HG02938 (cell line): ENCODE measurements around the gene AMBRA1.

Experiments
- ATAC-seq: cut with Tn5 transposase; IDR thresholded peaks from one replicate; pipeline ENCODE4 v1.9.1; 2021; ENCODE audit warnings: mild to moderate bottlenecking, moderate library complexity; ENCODE audit not compliant: unreplicated experiment

Gene AMBRA1

DNA sequence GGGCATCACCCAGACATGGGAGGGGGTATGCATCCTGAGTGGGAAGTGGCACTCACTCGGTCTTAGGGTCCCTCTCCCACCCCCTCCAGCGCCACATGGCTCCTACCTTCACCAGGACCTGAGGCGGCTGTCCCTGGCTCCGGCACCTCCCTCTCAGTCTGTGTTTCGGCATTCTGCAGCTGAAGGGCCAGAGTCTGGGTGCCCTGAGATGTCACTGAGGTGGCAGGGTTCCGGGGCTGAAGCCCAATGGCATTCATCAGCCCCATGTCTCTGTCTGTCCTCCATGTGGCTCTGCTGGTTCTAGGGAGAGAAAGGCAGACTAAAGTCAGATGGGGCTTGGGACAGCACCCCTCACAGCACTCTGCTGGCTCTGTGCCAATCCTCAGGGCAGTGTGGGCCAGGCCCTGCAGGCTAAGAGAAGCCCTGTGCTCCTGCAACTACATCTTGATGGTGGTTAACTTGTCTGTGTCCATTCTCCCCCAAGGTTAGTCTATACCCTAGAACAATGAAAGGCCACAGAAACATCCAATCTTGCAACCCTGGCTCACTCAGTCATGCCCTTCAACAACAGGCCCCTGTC lies 185.3 kb downstream of the AMBRA1 start:
- ATAC-seq: no peak

DNA sequence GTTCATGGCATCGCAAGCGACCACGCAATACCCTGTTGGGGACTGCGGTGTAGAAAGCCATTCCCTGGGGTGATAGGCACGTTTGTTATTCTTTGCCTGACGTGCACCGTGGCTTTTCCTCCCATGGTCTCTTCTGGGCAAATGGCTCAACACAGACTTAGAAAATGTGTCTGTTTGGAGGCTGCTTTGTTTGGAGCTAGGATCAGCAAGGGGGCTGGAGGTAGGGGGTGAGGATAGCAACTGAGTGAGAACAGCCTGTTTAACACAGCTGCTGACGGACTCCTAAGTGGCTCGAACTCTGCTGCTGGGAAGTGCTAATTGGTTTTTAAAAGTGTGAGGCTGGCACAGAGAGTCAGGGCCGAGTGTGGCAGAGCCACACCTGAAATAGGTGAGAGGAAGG lies 186.2 kb downstream of the AMBRA1 start:
- no peak for ATAC-seq

DNA sequence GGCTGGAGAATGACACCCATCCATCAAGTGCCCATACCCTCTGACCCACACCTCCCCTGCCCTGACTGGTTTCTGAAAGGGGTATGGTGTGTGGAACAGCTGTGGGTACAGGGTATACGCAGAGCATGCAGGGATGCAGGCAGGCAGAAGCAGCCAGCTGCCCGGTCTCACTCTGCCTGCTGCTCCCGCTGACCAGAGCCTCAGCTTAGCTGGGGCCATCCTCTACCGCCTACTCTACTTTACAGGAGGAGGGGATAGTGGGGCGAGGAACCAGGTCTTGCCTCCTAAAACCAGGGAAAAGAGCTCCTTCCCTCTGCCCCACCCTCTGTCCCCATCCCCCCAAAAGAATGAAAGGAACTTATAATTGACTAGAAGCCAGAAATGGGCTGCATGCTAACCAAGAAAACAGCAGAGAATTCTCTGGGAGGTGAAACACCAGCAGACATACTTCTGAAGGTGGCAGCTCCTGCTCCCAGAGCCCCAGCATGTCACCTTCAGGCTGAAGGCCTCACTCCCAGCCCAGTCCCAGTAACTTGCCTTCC lies 189.3 kb downstream of the AMBRA1 start:
- ATAC-seq: no peak

DNA sequence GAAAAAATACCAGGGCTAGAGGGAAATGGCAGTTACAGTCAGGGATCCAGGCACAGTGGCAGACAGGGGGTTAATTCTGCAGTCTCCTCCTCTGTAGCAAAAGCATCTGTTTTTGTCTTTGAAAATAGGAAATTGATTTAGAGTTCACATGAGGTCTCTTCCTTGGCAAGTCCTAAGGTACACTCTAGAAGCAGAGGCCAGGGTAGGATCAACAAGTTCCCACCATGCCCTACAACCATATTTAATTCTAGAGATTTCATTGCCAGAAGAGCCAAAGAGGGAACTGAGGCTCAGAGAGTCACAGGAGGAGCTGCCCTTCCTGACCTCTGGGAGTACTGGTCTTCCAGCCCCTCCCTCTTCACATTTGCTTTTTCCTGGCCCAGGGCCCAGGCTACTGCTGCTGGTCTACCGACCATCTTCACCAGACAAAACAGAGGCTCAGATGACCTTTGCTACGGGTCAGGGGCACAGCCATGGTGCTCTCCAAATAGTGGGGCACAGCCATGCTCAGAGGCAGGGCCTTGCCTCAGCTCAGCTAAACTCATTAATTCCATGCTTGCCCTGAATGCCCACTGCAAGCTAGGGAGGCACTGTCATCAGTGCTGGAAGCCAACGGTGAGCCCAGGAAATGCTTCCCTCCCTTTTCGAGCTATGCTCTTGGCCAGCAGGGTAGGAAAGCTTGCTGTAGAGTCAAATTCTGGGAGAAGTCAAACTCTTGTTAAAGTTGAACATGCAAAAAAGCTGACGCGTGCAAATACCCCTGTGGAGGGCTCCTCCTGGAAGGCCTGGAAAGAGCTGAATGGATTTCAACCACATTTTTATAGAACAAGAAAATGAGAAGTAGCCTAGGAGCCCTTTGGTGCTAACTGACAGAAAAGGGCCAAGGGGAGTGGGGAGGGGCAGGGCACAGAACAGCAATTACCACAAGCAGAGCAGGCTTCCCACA lies 190.6 kb downstream of the AMBRA1 start:
- no peak for ATAC-seq

DNA sequence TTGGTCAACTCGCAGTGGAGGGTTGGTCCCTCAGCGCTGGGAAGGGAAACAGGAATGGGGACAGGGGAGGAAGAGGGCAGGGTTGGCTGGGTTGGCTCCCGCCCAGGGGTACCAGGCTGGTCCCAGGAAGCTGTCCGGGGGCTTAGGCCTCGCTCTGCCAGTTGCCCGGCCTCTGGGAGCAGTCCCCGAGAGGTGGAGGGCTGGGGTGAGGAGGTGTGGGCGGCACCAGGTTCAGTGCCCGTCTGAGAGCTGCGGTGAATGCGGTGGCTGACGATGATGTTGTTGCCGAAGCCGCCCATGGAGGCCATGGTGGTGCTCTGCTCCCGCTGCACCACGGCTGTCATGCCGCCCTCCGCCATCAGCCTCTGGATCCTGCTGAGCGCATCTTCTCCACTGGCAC lies 196.3 kb downstream of the AMBRA1 start:
- no peak for ATAC-seq

DNA sequence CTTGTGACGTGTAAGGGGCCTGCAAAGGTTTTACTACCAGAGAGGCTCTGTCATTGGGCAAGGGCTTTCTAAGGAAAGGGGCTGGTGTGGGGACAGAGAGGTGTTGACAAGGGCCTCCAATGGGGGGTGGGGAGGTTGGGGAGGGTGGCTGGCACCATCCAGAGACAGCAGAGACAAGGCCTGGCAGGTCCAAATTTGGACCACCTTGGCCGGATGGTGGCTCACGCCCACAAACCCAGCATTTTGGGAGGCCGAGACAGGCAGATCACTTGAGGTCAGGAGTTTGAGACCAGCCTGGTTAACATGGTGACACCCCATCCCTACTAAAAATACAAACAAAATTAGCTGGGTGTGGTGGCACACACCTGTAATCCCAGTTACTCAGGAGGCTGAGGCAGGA lies 200.1 kb downstream of the AMBRA1 start:
- no peak for ATAC-seq

DNA sequence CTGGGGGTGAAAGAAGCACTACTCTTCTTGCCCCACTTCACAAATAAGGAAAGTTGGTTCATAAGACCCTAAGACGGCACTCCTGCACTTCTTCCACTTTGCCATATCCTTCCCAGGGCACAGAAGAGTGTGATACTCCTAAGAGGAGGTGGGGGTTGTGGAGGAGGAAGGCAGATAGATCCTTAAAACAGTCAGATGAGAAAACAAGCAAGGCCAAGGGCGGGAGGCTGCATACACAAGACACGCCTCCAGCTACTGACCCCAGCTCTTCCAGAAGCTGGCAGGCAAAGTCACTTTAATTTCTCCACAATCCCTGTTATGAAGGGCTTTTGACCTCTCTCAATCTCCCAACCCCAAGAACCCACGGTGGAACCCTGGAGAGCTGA lies 200.6 kb downstream of the AMBRA1 start:
- no peak for ATAC-seq

DNA sequence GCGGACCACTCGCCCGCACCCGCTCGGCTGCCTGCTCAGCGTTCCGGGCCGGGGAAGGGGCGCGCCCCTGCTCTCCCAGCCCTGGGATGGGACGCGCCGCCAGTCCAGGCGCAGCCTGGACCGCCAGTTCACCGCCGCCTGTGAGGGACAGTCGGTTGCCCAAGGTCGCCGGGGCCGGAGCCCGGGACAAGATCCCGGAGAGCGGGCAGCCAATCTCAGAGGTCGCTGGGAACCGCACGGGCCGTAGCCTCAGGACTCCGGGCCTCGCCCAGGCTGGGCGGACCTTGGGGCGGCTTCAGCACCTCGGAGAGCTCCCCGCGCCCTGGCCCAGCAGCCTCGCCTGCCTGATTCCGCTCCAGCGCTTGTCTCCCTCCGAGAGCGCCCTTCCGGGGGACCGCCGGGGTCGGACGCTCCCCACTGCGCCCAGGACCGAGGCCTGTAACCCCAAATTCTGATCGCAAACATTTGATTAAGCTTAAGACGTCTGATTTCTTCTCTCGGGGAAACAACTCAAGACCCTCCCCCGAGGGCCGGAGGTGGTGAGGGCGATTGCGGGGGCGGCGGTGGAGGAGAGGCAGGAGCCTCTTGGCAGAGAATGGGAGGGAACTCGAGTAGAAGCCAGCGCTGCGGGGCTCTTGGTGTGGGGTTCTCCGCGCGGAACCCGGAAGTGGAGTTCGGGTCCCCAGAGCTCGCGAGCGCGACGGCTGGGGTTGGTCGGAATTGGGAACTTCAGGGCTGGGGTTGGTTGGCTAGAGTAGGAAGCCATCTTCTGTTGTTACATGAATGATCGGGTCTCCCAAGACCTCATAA lies 201.2 kb downstream of the AMBRA1 start:
- ATAC-seq: peak; percentile 53

DNA sequence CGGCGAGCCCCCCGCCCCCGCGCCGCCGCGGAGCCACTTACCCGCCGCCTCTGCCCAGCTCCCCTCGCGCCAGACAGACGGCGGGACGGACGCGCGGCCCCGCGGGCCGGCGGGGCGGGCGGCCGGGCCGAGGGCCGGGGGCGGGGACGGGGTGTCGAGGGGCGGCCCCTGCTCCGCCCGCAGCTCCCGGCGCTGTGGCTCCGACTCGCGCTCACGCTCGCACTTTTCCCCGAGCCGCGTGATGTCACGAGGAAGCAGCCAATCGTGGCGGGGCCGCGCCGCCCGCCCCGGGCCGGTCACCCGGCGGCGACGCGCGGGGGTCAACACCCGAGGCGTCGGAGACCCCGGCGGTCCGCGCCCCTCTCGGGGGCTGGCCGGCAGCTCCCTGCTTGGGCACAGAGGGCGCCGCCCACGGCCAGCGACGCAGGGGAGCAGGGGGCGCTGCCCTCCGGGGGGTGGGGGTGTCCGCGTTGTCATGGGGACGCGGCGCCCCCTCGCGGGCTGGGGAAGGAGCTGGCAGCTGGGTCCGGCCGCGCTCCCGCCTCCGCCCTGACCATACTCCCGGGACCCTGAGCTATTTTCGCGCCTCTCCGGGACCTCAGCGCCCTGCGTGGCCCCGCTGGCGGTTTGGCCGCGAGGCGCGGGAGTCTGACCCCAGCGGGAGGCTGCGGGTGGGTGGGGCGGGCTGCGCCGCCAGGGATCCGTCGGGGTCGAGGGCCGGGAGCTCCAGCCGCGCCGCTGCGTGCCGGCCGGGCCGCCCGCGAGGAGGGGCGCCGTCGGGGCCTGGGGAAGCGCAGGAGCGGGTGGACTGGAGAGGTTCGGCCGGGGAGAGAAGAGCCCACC lies 202.0 kb downstream of the AMBRA1 start, which contains the start of gene CHRM4:
Gene CHRM4, minus strand, starts transcription at position 199 of the 843 bp plus-strand sequence. CDS start 5,219 bp downstream, outside the sequence.
- no peak for ATAC-seq

DNA sequence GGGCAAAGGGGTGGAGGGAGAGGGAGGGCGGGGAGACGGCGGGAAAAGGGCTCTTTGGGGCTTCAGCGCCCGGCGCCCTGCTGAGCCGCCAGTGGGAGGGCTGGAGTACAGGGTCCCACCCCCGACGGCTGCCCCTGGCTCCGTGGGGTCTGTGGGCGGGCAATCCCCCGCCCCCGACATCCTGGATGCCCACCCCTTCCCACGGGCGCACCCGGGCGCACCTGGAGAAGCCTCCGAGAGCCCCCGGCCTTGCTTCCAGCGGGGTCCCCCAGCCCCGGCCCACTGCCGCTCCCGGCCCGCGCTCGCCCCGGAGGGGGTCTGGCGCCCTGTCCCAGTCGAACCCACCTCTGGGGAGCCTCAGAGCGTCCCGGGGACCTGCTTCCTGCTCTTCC lies 202.6 kb downstream of the AMBRA1 start:
- no peak for ATAC-seq

DNA sequence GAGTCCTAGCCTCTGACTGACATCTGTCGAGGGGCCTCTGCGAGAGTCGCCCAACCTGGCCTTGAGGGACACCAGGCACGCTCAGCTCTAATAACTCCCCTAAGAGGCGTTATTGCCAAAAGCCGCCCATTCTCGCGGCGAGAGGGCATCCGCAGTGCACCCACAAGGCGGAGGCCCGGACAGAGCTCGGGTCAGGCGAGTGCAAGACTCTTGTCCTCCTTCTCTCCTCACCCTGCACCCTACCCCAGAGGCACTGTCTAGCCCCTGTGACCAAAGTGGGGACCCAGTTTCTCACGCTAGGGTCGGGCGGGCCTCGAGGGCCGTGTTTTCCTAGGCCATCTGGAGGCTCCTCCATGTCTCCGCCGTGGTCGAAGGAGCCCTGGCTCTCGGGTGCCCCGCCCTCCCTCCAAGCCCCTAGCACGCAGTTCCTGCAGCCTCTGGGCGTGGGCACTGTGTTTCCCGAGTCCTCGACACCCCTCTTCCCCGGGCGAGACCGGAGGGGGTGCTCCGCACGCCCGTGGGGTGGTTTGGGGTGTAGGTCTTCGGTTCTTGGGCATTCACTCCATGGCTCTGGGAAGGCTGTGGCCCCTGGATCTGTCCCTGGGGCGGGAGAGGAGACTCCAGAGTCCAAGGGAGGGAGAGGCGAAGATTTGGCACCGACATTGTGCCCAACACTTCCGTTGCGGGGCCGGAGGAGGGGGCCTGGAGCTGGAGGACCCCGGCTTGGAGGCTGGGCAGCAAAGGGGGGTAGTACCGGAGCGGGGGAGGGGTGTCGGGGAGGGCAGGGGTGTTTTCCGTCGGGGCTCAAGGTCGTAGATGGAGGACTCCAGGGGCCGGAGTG lies 203.3 kb downstream of the AMBRA1 start:
- no peak for ATAC-seq

DNA sequence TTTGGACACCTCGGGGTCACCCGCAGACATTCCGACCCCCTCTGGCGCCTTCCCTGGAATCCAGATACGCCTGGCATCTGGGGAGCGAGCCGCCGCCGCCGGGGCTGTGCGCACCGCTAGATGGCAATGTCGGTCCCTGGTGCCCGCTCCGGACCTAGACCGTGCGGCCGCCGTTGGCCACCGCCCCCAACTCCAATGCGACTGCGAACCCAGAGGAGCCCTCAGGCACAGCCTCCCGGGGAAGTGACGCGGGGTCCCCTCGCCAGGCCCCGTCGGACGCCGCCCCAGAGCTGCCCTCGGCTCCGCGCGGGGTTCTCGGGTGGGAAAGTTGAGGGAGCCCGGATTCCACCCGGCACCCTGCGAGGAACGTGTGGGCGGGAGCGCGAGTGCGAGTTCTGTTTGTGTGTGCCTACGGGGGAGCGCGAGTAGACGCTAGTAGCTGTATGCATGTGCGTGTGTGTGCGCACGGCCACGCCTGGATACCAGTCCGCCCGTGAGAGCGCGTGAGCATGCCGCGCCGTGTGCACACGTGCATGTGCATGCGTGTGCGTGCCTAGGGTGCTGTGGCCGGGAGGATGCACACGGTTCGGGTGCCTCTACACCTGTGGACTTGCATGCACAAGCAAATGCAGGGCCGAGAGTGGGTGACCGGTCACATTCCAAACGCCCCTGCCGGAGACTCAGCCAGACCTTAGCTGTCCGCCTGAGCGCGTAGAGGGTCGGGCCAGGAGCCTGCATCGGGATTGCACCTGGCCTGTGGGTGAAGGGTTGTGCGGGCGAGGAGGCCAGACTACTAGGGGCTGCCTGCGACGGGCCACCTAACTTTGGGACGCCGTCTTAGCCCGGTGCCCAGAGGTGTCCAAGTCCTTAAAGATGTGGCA lies 204.1 kb downstream of the AMBRA1 start:
- no peak for ATAC-seq

DNA sequence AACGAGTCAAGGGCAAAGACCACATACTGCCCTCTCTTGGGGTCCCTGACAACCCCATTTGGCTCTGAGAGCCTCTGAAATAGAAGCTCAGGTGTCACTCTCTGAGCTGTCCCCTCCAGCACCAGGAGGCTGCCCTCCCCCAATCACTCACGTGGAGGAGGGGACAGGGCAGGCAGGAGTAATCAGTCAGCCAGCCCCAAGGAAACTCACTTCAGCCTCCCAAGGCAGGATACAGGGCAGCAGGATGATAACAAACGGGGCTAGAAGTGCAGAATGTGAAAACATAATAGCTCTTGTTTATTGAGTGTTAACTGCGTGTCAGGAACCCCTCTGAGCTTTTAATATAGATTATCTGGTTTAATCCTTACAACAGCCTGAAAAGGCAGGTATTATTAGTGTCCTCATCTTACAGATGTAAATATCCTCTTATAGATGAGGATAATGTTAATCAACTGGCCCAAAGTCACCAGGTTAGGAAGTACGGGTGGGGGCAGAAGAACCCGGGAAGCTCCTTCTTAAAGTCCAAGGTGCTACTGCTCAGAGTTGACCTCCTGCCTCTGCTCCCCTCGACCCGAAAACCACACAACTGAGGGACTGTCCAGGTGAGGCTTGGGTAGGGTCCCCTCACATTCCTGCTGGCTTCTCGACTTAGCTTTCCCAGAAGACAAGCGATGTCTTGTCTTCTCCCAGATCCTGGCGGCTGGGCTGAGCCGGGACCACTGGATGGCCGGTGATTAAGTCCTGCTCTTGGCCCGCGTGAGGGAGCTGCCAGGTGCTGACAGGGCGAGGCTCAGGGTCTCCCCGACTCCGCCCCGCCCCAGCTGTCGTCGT lies 205.0 kb downstream of the AMBRA1 start:
- ATAC-seq: no peak

DNA sequence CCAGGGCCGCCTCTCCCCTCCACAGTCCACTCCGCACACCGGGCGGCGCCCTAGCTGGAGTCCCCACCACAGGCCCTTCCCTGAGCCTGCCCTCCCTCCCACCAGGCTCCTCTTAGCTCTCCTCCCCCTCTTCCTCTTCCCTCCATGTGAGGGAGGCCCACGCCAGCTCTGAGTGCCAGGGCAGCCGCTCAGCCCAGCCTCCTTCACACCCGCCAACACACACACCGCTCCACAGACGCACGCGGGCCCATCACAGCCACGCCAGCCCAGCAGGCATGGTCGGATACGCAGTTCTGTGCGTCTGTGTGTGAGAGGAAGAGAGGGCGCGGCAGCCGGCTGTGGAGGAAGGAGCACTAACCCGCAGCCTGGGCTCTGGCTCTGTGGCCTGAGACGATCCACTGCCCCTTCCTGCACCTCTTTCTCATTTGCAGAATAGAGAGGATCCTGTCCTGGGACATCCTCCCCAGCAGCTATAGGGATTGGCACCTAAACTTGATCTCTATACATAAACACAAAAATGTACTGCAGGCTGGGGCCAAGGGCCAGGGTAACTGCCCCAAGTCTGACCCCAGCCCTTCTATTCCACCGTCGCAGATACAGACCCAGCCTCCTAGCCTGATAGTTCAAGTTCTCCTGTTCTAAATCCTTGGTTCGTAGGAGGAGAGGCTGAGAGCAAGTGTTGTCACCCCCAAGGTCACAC lies 205.8 kb downstream of the AMBRA1 start:
- no peak for ATAC-seq

DNA sequence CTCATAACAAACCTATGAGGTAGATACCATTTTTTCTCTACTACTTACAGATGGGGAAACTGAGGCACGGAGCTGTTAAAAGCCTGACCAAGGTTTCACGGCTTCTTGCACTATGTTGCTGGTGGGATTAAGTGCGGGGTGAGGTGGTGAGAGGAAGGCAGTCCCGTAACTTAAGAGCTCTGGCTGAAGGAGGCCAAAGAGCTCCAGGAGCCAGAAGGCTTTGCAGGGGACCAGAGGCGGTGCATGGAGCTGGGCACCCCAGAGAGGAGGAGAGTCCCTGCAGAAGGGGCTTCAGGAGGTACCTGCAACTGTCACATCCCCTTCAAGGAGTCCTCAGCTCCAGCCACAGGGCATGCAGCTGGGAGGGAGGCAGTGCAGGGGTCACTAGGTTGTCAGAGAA lies 206.4 kb downstream of the AMBRA1 start:
- no peak for ATAC-seq

DNA sequence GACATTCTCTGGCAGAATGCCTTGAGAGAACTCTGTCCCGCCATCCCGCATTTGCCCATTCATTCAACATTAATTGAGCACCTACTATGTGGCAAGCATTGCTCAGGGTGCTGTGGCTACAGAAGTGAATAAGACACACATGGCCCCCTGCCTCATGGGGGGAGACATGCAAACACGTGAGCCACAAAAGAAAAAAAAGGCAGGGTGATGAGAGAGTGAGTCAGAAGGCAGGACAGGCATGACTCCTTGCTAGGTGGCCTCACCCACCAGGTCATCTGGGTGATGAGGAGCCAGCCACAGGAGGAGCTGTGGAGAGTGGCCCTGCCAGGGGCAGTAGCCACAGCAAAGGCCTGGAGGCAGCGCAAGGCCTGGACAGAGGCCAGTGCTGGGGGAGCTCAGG lies 207.1 kb downstream of the AMBRA1 start:
- ATAC-seq: no peak

DNA sequence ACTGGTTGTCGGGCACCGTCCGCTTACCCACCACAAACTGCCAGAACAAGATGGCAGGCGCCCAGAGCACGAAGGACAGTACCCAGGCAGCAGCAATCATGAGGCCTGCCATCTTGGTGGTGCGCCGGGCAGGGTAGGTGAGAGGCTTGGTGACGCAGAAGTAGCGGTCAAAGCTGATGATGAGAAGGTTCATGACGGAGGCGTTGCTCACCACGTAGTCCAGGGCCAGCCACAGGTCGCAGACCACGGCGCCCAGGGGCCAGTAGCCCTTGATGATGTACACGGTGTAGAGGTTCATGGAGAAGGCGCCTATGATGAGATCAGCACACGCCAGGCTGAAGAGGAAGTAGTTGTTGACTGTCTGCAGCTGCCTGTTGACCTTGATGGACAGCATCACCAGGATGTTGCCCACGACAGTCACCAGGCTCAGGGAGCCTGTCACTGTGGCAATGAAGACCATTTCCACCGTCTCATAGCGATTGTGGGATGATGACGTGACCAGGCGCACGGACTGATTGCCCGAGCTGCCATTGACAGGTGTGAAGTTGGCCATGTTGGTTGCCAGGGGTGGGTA lies 207.7 kb downstream of the AMBRA1 start:
- ATAC-seq: no peak
